Measurements from ENCODE around the gene TMEM19.

- TF ChIP-seq POLR2A (IDR thresholded peaks at IDR 0.05; ENCODE audit: low read length) (no peak), GATA1 (IDR thresholded peaks at IDR 0.05; ENCODE audit: low read depth, low read length) (no peak)
Measured at GRCh38 chr12:71683633-71684032, 2.2 kb upstream of the TMEM19 start.

Measured in erythroblast (primary cell).